Spleen (tissue), 11 donors: ENCODE measurements around the gene TSPAN9. TPM values are rescaled to one million over a fixed set of nuclear protein-coding genes. Genes with fewer than 3 reads are reported as not detected.

ENCODE experiments used
- DNase-seq: peaks from one replicate; pipeline ENCODE4 v3.0.0-alpha.2; 2020
- H3K27ac ChIP-seq, 8 donors: fragments of 200-600 bp; sonication (generic) in 7 of 8; 1 replicate in 4 of 8; 2 replicates in 4 of 8; pipeline versions ENCODE4 v1.5.0 to v1.8.0; 2016 to 2021; ENCODE audit warnings: inconsistent platforms in 4 of 8, mild to moderate bottlenecking in 4 of 8, moderate library complexity in 1 of 8
- H3K27me3 ChIP-seq, 7 donors: fragments of 200-600 bp; sonication (generic) in 6 of 7; replicated peaks in 1 of 7; 1 replicate in 4 of 7; 2 replicates in 3 of 7; pipeline versions ENCODE4 v1.5.0 to v1.8.0; 2016 to 2021; ENCODE audit warnings: inconsistent platforms in 3 of 7, mild to moderate bottlenecking in 1 of 7
- H3K36me3 ChIP-seq, 6 donors: fragments of 200-600 bp; sonication (generic) in 5 of 6; 1 replicate in 4 of 6; 2 replicates in 2 of 6; pipeline versions ENCODE4 v1.5.0 to v1.8.0; 2016 to 2021; ENCODE audit warnings: inconsistent platforms in 2 of 6
- H3K4me1 ChIP-seq, 6 donors: fragments of 200-600 bp; sonication (generic) in 5 of 6; 1 replicate in 3 of 6; 2 replicates in 3 of 6; pipeline versions ENCODE4 v1.5.0 to v1.8.0; 2016 to 2021; ENCODE audit warnings: inconsistent platforms in 3 of 6
- H3K4me3 ChIP-seq, 8 donors: fragments of 200-600 bp; sonication (generic) in 7 of 8; 1 replicate in 4 of 8; 2 replicates in 4 of 8; pipeline versions ENCODE4 v1.5.0 to v1.8.0; 2016 to 2021; ENCODE audit warnings: inconsistent platforms in 4 of 8, mild to moderate bottlenecking in 4 of 8, moderate library complexity in 2 of 8
- H3K9me3 ChIP-seq, 8 donors: fragments of 200-600 bp; sonication (generic) in 7 of 8; 1 replicate in 4 of 8; 2 replicates in 4 of 8; pipeline versions ENCODE4 v1.5.0 to v1.8.0; 2016 to 2021; ENCODE audit warnings: inconsistent platforms in 4 of 8
- POLR2A ChIP-seq, 3 donors: fragments of 450-650 bp; IDR thresholded peaks; one replicate each; pipeline ENCODE4 v1.5.1; 2017; ENCODE audit warnings: antibody characterized with exemption in 3 of 3, mild to moderate bottlenecking in 1 of 3
- POLR2AphosphoS5 ChIP-seq, 3 donors: sonication (generic); formaldehyde crosslinking; IDR thresholded peaks; one replicate each; pipeline ENCODE4 v1.5.1; 2017; ENCODE audit warnings: antibody characterized with exemption in 3 of 3
- WGBS, 5 donors: extraction: QIAGEN DNeasy Blood & Tissue Kit in 3 of 5; methylation state at CpG; one replicate each; pipeline versions ENCODE4 v1.1.5 to v1.1.7; 2013 to 2018; 5-methylcytosine and 5-hydroxymethylcytosine counted together
- intact Hi-C: fragments of 100-400 bp; cut with DNase I; formaldehyde crosslinking; loops from one replicate; pipeline ENCODE4 v1.15.0; 2023; ENCODE audit warnings: low total_unique reads
- polyA plus RNA-seq, 3 donors: library from polyadenylated mRNA; stranded (reverse); fragments of 200-250 nt; gene quantifications; one replicate each; pipeline ENCODE4 v1.2.1, GENCODE V29; 2013
- total RNA-seq, 7 donors: library from RNA; depleted of rRNA in 3 of 7; stranded (reverse); fragments of >200 nt in 3 of 7; fragmentation: NEBNext Ultra II Directional in 4 of 7; extraction: Animal tissue kit (Norgen Biotek cat#: 25700) in 4 of 7; gene quantifications; one replicate each; pipeline versions ENCODE4 v1.1.0 to v1.2.1, GENCODE V29; 2016 to 2021
- TF ChIP-seq, protein P1 (sequence below), 11 experiments: fragments of 200-600 bp in 7 of 11; fragments of 450-650 bp in 4 of 11; sonication (generic) in 4 of 11; IDR thresholded peaks in 8 of 11; conservative IDR thresholded peaks in 3 of 11; 1 replicate in 7 of 11; 2 replicates in 4 of 11; pipeline versions ENCODE4 v1.4.0 to v1.8.0; 2016 to 2021; ENCODE audit warnings: antibody characterized with exemption in 11 of 11, inconsistent platforms in 4 of 11, mild to moderate bottlenecking in 1 of 11
- donor health status: healthy with polysubstance abuse.
- donor health status: DM: no; HTN: no; CAD: no; lungs with moderate emphysema.
- donor health status: DM: no; HTN: no; CAD: no.
- donor health status: Bipolar disorder and iron deficiency.
- donor health status: healthy.
- donor health status: DM: no; HTN: no; CAD: no.
- donor health status: DM: yes; HTN: yes; CAD: no.

Gene TSPAN9
- total and polyA plus RNA-seq, 10 donors: 3.6 to 51.1 (median 32.4) TPM

DNA sequence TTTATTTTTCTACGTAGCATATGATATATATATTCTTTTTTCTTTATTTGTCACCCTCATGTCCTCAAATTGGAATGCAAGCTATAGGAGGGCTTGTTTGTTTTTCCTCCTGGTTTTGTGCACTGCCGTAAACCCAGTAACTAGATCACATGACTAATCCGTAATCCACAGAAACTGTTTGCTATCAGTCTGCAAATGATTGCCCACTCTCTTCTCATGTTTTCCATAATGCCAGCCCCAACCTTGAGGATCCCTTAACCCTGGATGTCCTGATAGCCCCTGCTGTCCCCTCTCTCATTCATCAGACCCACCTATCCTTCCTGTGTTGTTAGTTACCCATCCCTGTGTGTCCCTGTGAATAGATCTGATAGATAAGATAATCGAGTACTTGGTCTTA, 94.0 kb downstream of the TSPAN9 start:
- Histone ChIP-seq H3K9me3 (no peaks in the 10 kb centered on the region), H3K27me3 (no peaks in the 10 kb centered on the region), H3K4me3 (no peak overlapping the region), H3K4me1 (peaks cover 0 to 18% (median 4%) of the 10 kb centered on the region in 6 donors), H3K27ac (no peak overlapping the region), H3K36me3 (no peaks in the 10 kb centered on the region)
- no peak for DNase-seq
- WGBS, 5 donors: 45 to 62% (median 60%) methylated on average over 4 of the region's 4 CpGs
- intact Hi-C loops: no loop called here
- TF ChIP-seq POLR2A (IDR thresholded peaks at IDR 0.05) (no peak), POLR2AphosphoS5 (IDR thresholded peaks at IDR 0.05) (no peak)
- TF ChIP-seq, protein P1, sequence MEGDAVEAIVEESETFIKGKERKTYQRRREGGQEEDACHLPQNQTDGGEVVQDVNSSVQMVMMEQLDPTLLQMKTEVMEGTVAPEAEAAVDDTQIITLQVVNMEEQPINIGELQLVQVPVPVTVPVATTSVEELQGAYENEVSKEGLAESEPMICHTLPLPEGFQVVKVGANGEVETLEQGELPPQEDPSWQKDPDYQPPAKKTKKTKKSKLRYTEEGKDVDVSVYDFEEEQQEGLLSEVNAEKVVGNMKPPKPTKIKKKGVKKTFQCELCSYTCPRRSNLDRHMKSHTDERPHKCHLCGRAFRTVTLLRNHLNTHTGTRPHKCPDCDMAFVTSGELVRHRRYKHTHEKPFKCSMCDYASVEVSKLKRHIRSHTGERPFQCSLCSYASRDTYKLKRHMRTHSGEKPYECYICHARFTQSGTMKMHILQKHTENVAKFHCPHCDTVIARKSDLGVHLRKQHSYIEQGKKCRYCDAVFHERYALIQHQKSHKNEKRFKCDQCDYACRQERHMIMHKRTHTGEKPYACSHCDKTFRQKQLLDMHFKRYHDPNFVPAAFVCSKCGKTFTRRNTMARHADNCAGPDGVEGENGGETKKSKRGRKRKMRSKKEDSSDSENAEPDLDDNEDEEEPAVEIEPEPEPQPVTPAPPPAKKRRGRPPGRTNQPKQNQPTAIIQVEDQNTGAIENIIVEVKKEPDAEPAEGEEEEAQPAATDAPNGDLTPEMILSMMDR (IDR thresholded peaks at IDR 0.05 in 8 of 11, conservative IDR thresholded peaks at IDR 0.05 in 3 of 11): no peak

DNA sequence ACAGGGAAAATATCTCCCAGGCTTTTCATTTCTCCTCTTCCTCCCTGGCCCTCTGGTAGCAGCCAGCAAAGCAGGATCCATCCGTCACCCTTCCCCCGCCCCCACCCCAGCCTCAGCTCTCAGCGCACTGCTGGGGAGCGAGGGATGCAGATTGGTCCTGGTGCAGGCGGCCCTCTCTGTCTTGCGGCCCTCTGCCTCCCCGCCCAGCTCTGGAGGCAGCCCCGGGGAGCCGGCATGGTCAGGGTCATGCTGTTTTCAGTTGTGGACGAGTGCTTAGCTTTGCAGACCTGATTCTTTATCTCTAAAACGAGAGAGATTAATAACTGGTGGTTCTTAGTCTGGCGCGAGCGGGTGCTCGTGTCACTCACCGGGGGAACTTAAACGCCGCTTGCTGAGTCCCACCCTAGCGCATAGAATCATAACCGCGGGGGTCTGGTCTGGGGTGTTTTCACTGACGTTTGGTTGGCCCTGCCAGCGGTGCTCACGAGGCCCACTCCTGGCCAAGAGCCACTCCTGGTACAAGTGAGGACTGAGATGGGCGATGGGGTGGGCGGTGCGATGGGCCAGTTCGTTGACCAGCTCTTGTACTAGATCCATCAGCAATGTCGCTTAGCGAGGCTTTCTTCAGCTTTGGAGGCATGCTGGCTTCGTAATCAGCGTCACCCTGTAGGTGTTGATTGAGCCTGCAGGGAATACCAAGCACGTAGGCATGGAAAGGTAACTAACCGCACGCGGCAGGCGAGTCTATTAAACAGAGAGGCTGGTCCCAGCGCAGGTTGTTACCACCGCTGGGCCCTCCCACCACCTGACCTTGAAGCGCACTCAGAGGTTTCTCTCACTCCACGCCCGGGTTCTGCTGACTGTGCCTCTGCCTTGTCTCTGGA, 95.2 kb downstream of the TSPAN9 start:
- Histone ChIP-seq H3K4me1 (peaks cover 0 to 18% (median 4%) of the 10 kb centered on the region in 6 donors), H3K27me3 (no peaks in the 10 kb centered on the region), H3K4me3 (no peak overlapping the region), H3K9me3 (no peaks in the 10 kb centered on the region), H3K36me3 (no peaks in the 10 kb centered on the region), H3K27ac (no peak overlapping the region)
- 86 to 89% (median 86%) methylated on average over 41 to 42 of the region's 42 CpGs for WGBS, 5 donors
- intact Hi-C loops: no loop called here
- TF ChIP-seq POLR2AphosphoS5 (IDR thresholded peaks at IDR 0.05): no peak
- TF ChIP-seq, protein P1 (IDR thresholded peaks at IDR 0.05 in 8 of 11, conservative IDR thresholded peaks at IDR 0.05 in 3 of 11): no peak
- no peak for TF ChIP-seq POLR2A (IDR thresholded peaks at IDR 0.05)
- DNase-seq: no peak

DNA sequence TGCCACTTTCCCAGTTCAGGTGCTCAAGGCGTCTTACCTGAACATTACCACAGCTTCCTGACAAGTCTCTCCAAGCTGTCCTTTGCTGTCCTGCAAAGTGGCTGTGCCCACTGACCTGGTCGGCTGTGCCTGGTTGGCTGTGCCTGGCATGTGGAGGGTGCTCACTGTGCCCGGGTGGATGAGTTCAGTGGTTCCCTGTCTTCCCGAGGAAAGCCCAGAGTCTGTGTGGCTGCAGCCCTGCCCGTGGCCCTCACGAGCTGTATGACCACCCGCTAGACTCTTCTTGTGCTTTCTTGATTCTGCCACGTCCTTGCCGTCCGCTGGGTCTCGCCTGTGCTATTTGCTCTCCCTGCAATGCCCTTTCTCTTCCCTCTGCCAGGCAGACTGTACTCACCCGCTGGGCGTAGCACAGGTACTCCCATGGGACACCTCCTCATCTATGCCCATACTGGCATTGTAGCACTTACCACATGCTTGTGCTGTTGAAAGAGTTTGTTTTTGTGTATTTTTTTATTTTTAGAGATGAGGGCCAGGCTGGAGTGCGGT, 95.9 kb downstream of the TSPAN9 start:
- 90 to 91% (median 90%) methylated on average over 14 of the region's 14 CpGs for WGBS, 5 donors
- peaks cover 0 to 18% (median 4%) of the 10 kb centered on the region in 6 donors for H3K4me1 ChIP-seq
- H3K36me3 ChIP-seq: no peaks in the 10 kb centered on the region
- no peaks in the 10 kb centered on the region for H3K9me3 ChIP-seq
- intact Hi-C loops: no loop called here
- no peak overlapping the region for H3K4me3 ChIP-seq
- DNase-seq: no peak
- no peaks in the 10 kb centered on the region for H3K27me3 ChIP-seq
- TF ChIP-seq, protein P1 (IDR thresholded peaks at IDR 0.05 in 8 of 11, conservative IDR thresholded peaks at IDR 0.05 in 3 of 11): no peak
- no peak for TF ChIP-seq POLR2AphosphoS5 (IDR thresholded peaks at IDR 0.05)
- no peak for TF ChIP-seq POLR2A (IDR thresholded peaks at IDR 0.05)
- H3K27ac ChIP-seq: no peak overlapping the region

DNA sequence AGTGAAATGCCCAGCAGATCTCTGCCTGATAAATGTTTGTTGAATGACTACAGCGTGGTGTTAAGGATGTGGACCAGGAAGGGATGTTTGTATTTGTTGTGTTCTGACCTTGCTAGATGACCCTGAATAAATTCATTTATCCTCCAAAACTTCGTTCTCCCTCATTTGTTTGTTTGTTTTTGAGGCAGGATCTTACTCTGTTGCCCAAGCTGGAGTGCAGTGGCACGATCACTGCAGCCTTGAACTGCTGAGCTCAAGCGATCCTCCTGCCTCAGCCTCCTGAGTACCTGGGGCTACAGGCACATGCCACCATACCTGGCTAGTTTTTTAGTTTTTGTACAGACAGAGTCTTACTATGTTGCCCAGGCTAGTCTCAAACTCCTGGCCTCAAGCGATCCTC, 96.7 kb downstream of the TSPAN9 start:
- no peaks in the 10 kb centered on the region for H3K36me3 ChIP-seq
- peaks cover 0 to 20% (median 6%) of the 10 kb centered on the region in 6 donors for H3K4me1 ChIP-seq
- H3K27me3 ChIP-seq: peaks cover 0 to 3% (median 0%) of the 10 kb centered on the region in 7 donors
- TF ChIP-seq, protein P1 (IDR thresholded peaks at IDR 0.05 in 8 of 11, conservative IDR thresholded peaks at IDR 0.05 in 3 of 11): no peak
- TF ChIP-seq POLR2AphosphoS5 (IDR thresholded peaks at IDR 0.05) (no peak), POLR2A (IDR thresholded peaks at IDR 0.05) (no peak)
- intact Hi-C loops: no loop called here
- no peak overlapping the region for H3K27ac ChIP-seq
- no peak for DNase-seq
- H3K4me3 ChIP-seq: no peak overlapping the region
- 74 to 83% (median 76%) methylated on average over 5 of the region's 5 CpGs for WGBS, 5 donors
- no peaks in the 10 kb centered on the region for H3K9me3 ChIP-seq
